Mesendoderm (in vitro differentiated cells): ENCODE data around the gene ZNF333.
"Not testable (repeated sequence)": the region's sequence is repeated elsewhere in the genome, so short reads cannot be mapped to it uniquely, and the experiment has no call there.

Experiments used
- DNase-seq: peaks from one replicate; pipeline ENCODE4 v3.0.0; 2013
- H2AK5ac ChIP-seq: 2 replicates; pipeline ENCODE4 v1.6.1; 2013; ENCODE audit warnings: low read length, inconsistent platforms
- H2BK120ac ChIP-seq: 2 replicates; pipeline ENCODE4 v1.6.1; 2013; ENCODE audit warnings: low read depth, mild to moderate bottlenecking, low read length, moderate library complexity, mixed read lengths
- H2BK15ac ChIP-seq: replicated peaks from 2 replicates; pipeline ENCODE4 v1.6.1; 2013; ENCODE audit warnings: low read depth, mild to moderate bottlenecking, moderate library complexity
- H2BK5ac ChIP-seq: 2 replicates; pipeline ENCODE4 v1.6.1; 2013; ENCODE audit warnings: low read length, inconsistent platforms
- H3K18ac ChIP-seq: 2 replicates; pipeline ENCODE4 v1.6.1; 2013; ENCODE audit warnings: mild to moderate bottlenecking, low read length, mixed read lengths
- H3K23ac ChIP-seq: one replicate; pipeline ENCODE4 v1.6.1; 2013; ENCODE audit warnings: low read length
- H3K27ac ChIP-seq: 2 replicates; pipeline ENCODE4 v1.5.1; 2013; ENCODE audit warnings: low read depth, mild to moderate bottlenecking, inconsistent platforms, low read length, moderate library complexity
- H3K27me3 ChIP-seq: 2 replicates; pipeline ENCODE4 v1.6.1; 2013; ENCODE audit warnings: low read length, control low read depth, mild to moderate bottlenecking, inconsistent platforms; ENCODE audit not compliant: insufficient read depth, poor library complexity
- H3K36me3 ChIP-seq: 2 replicates; pipeline ENCODE4 v1.6.1; 2013; ENCODE audit warnings: low read length, inconsistent platforms; ENCODE audit not compliant: control insufficient read depth, insufficient read depth
- H3K4ac ChIP-seq: one replicate; pipeline ENCODE4 v1.6.1; 2013; ENCODE audit warnings: low read depth, mild to moderate bottlenecking, low read length, moderate library complexity
- H3K4me1 ChIP-seq: 2 replicates; pipeline ENCODE4 v1.6.1; 2013; ENCODE audit warnings: low read depth, low read length, inconsistent platforms; ENCODE audit not compliant: control insufficient read depth
- H3K4me2 ChIP-seq: 2 replicates; pipeline ENCODE4 v1.6.1; 2013; ENCODE audit warnings: low read length
- H3K4me3 ChIP-seq: 2 replicates; pipeline ENCODE4 v1.5.1; 2013; ENCODE audit warnings: mild to moderate bottlenecking, low read length
- H3K56ac ChIP-seq: one replicate; pipeline ENCODE4 v1.6.1; 2013; ENCODE audit warnings: low read length
- H3K79me1 ChIP-seq: 2 replicates; pipeline ENCODE4 v1.6.1; 2013; ENCODE audit warnings: low read length, inconsistent platforms
- H3K79me2 ChIP-seq: 2 replicates; pipeline ENCODE4 v1.6.1; 2013; ENCODE audit warnings: mild to moderate bottlenecking, low read length; ENCODE audit not compliant: control insufficient read depth, insufficient read depth
- H3K9ac ChIP-seq: 2 replicates; pipeline ENCODE4 v1.6.1; 2013; ENCODE audit warnings: low read length, inconsistent platforms
- H4K5ac ChIP-seq: one replicate; pipeline ENCODE4 v1.6.1; 2013; ENCODE audit warnings: low read length
- H4K8ac ChIP-seq: one replicate; pipeline ENCODE4 v1.6.1; 2013; ENCODE audit warnings: low read depth, mild to moderate bottlenecking, control low read depth, low read length, moderate library complexity
- WGBS: extraction: QIAGEN DNeasy Blood & Tissue Kit; methylation state at CpG from one replicate; pipeline ENCODE4 v1.1.7; 2013; ENCODE audit warnings: low lambda C conversion rate, missing lambda C conversion rate; ENCODE audit not compliant: insufficient coverage; ENCODE audit errors: extremely low coverage; 5-methylcytosine and 5-hydroxymethylcytosine counted together

The ZNF333 gene

DNA sequence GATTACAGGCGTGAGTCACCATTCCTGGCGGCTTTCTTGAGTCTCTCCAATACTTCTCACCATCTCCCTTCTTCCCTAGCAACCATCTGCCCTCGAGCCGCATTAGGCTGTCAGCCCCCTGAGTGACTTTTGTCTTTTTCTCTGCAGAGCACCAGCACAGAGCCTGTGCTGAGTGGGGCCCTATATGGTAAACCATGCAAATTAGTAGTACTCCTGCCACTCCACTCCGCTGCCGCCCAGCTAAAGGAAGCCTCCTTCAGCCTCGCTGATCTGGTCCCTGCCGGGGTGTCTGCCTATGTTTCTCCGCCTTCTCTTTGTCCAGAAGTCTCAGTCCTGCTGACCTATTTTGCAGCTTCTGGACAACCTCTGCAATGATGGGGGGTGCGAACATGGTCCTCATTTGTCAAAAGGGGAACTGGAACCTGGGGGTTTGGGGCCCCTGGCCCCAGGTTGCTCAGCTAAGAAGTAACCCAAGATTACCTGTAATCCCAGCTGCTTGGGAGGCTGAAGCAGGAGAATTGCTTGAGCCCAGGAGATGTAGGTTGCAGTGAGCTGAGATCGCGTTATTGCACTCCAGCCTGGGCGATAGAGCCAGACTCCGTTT is 90.9 kb downstream of the ZNF333 start:
- not testable (repeated sequence) for H3K36me3 ChIP-seq, H4K8ac ChIP-seq, H3K4me2 ChIP-seq, H3K23ac ChIP-seq, H2BK15ac ChIP-seq, H3K9ac ChIP-seq, H2BK120ac ChIP-seq, DNase-seq, H3K4me3 ChIP-seq, H3K4me1 ChIP-seq, H3K27me3 ChIP-seq, H2BK5ac ChIP-seq, H3K79me2 ChIP-seq, H4K5ac ChIP-seq, H3K4ac ChIP-seq, H3K18ac ChIP-seq, H2AK5ac ChIP-seq, H3K79me1 ChIP-seq, H3K56ac ChIP-seq, H3K27ac ChIP-seq
- WGBS = no CpG with 5 or more reads among the region's 14 CpGs

DNA sequence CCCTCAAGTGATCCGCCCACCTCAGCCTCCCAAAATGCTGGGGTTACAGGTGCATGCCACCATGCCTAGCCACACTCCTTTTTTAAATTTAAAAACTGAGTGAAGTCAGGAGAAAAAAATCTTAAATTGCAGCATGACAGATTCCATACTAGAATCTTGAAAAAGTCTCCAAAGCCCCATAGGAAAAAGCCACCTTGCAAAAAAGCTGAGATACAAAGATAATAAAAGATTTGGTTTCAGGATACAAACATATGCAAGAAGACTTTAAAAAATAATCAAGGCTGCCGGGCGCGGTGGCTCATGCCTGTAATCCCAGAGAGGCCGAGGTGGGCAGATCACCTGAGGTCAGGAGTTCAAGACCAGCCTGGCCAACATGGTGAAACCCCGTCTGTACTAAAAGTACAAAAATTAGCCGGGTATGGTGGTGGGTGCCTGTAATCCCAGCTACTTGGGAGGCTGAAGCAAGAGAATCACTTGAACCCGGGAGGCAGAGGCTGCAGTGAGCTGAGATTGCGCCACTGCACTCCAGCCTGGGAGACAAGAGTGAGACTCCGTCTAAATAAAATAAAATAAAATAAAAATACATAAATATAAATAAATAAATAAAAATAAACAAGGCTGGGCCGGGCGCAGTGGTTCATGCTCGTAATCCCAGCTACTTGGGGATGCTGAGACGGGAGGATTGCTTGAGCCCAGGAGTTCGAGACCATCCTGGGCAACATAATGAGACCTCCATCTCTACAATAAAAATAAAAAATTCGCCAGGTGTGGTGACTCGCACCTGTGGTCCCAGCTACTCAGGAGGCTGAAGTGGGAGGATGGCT is 92.1 kb downstream of the ZNF333 start:
- not testable (repeated sequence) for H3K23ac ChIP-seq, H3K79me2 ChIP-seq, H3K18ac ChIP-seq, H3K4me2 ChIP-seq, H4K8ac ChIP-seq, H2BK15ac ChIP-seq, H3K79me1 ChIP-seq, H3K27me3 ChIP-seq, H2BK120ac ChIP-seq, H3K4me3 ChIP-seq, DNase-seq, H3K27ac ChIP-seq, H3K36me3 ChIP-seq, H3K4ac ChIP-seq, H3K4me1 ChIP-seq, H2AK5ac ChIP-seq, H3K56ac ChIP-seq, H4K5ac ChIP-seq, H3K9ac ChIP-seq, H2BK5ac ChIP-seq
- WGBS = no CpG with 5 or more reads among the region's 17 CpGs

DNA sequence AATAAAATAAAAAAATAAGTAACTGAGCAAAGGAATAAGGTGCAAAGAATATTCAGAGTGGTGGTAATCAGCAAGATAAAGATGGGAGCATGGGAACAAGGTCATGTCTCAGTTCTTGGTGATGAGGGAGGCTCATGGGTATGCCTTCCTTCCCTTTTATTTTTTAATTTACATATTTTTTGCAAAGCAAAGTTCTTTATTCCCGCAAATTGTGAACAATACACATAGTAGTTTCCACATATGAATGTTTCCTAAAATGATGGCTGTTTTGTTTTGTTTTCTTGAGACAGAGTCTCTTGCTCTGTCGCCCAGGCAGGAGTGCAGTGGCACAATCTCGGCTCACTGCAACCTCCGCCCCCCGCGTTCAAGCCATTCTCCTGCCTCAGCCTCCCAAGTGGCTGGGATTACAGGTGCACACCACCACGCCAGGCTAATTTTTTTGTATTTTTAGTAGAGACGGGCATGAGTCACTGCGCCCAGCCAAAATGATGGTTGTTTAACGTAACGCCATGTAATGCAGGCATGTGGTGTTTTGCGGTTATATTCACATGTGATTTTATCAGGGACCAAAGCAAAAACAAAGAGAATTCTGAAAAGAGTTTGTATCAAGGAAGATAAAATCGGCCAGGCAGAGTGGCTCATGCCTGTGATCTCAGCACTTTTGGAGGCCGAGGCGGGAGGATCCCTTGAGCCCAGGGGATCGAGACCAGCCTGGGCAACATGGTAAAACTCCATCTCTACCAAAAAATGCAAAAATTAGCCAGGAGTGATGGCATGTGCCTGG is 93.0 kb downstream of the ZNF333 start:
- H3K4me1 ChIP-seq = no peaks in the 10 kb centered on the region
- H3K79me1 ChIP-seq = no peaks in the 10 kb centered on the region
- H3K27ac ChIP-seq = no peak overlapping the region
- no peaks in the 10 kb centered on the region for H3K79me2 ChIP-seq
- H4K8ac ChIP-seq = no peak overlapping the region
- no peak for DNase-seq
- H3K4me2 ChIP-seq = no peak overlapping the region
- no peak overlapping the region for H4K5ac ChIP-seq
- WGBS = no CpG with 5 or more reads among the region's 16 CpGs
- H2BK15ac ChIP-seq = no peak overlapping the region
- H3K36me3 ChIP-seq = no peaks in the 10 kb centered on the region
- no peak overlapping the region for H3K23ac ChIP-seq
- H3K9ac ChIP-seq = no peak overlapping the region
- H2AK5ac ChIP-seq = no peak overlapping the region
- no peak overlapping the region for H3K4ac ChIP-seq
- no peak overlapping the region for H2BK120ac ChIP-seq
- no peak overlapping the region for H2BK5ac ChIP-seq
- no peaks in the 10 kb centered on the region for H3K27me3 ChIP-seq
- no peak overlapping the region for H3K4me3 ChIP-seq
- no peak overlapping the region for H3K56ac ChIP-seq
- H3K18ac ChIP-seq = no peak overlapping the region
